Left lung (tissue), 10 donors: ENCODE data around the gene RIPOR1. TPM values are rescaled to one million over a fixed set of nuclear protein-coding genes. Genes with fewer than 3 reads are reported as not detected.

Experiments used
- ATAC-seq: fragments of 200-7000 bp; cut with Tn5 transposase; one replicate; pipeline ENCODE4 v1.9.1; 2020; ENCODE audit warnings: moderate library complexity
- DNase-seq, 4 donors: peaks; one replicate each; pipeline ENCODE4 v3.0.0-alpha.2; 2013 to 2020
- H3K27ac ChIP-seq, 2 donors: fragments of 200-600 bp; sonication (generic) in 1 of 2; one replicate each; pipeline versions ENCODE4 v1.5.0 to v1.8.0; 2020 to 2021
- H3K27me3 ChIP-seq, 2 donors: fragments of 200-600 bp; sonication (generic) in 1 of 2; one replicate each; pipeline versions ENCODE4 v1.5.0 to v1.8.0; 2020 to 2021
- H3K36me3 ChIP-seq, 2 donors: fragments of 200-600 bp; sonication (generic) in 1 of 2; one replicate each; pipeline versions ENCODE4 v1.5.0 to v1.8.0; 2020 to 2021
- H3K4me1 ChIP-seq, 2 donors: fragments of 200-600 bp; one replicate each; pipeline ENCODE4 v1.8.0; 2021
- H3K4me3 ChIP-seq, 2 donors: fragments of 200-600 bp; sonication (generic) in 1 of 2; one replicate each; pipeline versions ENCODE4 v1.5.0 to v1.8.0; 2020 to 2021; ENCODE audit warnings: mild to moderate bottlenecking in 1 of 2
- H3K9me3 ChIP-seq, 2 donors: fragments of 200-600 bp; sonication (generic) in 1 of 2; one replicate each; pipeline versions ENCODE4 v1.5.0 to v1.8.0; 2020 to 2021
- intact Hi-C, 2 donors: fragments of 100-400 bp; cut with DNase I; formaldehyde crosslinking; loops; one replicate each; pipeline versions ENCODE4 v1.11.2 to v1.14.2; 2022
- polyA plus RNA-seq, 6 donors: library from polyadenylated mRNA; unstranded; fragments of 120-200 nt; gene quantifications; one replicate each; pipeline ENCODE4 v1.2.1, GENCODE V29; 2013; ENCODE audit not compliant: insufficient read length in 6 of 6
- total RNA-seq, 2 donors: library from RNA; stranded (reverse); fragmentation: NEBNext Ultra II Directional; extraction: Animal tissue kit (Norgen Biotek cat#: 25700); gene quantifications; one replicate each; pipeline ENCODE4 v1.2.1, GENCODE V29; 2021
- TF ChIP-seq, protein P1 (sequence below), 2 donors: fragments of 200-600 bp; sonication (generic) in 1 of 2; IDR thresholded peaks; one replicate each; pipeline versions ENCODE4 v1.5.0 to v1.8.0; 2021; ENCODE audit warnings: antibody characterized with exemption in 2 of 2
- donor health status: DM: no; HTN: yes; CAD: no.
- donor health status: DM: no; HTN: no; CAD: no.

Gene RIPOR1
- total and polyA plus RNA-seq, 8 donors, result 52.8 to 123 (median 65.7) TPM

- intact Hi-C loops, result loop anchor here (10.0 kb wide), 2 partner anchors 96 to 106 kb away; partner anchors contain the start of gene CARMIL2 (in 1 of the 2)
- H3K4me3 ChIP-seq, result no peak overlapping the region
- no peak for ATAC-seq
- H3K9me3 ChIP-seq, result no peaks in the 10 kb centered on the region
- peak in 1 of 4 donors; percentile 15 for DNase-seq
- H3K27ac ChIP-seq, result no peak overlapping the region
- H3K36me3 ChIP-seq, result peaks cover 0 to 52% of the 10 kb centered on the region in 2 donors
- peaks cover 10 to 47% of the 10 kb centered on the region in 2 donors for H3K4me1 ChIP-seq
- H3K27me3 ChIP-seq, result no peaks in the 10 kb centered on the region
- TF ChIP-seq, protein P1, sequence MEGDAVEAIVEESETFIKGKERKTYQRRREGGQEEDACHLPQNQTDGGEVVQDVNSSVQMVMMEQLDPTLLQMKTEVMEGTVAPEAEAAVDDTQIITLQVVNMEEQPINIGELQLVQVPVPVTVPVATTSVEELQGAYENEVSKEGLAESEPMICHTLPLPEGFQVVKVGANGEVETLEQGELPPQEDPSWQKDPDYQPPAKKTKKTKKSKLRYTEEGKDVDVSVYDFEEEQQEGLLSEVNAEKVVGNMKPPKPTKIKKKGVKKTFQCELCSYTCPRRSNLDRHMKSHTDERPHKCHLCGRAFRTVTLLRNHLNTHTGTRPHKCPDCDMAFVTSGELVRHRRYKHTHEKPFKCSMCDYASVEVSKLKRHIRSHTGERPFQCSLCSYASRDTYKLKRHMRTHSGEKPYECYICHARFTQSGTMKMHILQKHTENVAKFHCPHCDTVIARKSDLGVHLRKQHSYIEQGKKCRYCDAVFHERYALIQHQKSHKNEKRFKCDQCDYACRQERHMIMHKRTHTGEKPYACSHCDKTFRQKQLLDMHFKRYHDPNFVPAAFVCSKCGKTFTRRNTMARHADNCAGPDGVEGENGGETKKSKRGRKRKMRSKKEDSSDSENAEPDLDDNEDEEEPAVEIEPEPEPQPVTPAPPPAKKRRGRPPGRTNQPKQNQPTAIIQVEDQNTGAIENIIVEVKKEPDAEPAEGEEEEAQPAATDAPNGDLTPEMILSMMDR (IDR thresholded peaks at IDR 0.05), result no peak
These were observed 20.6 kb downstream of the RIPOR1 start for GRCh38 chr16:67549240-67549639.

GRCh38 chr16:67549936-67550335 lies 21.3 kb downstream of the RIPOR1 start:
- DNase-seq (peak in 1 of 4 donors; percentile 2), ATAC-seq (no peak)
- no peak overlapping the region for H3K4me3 ChIP-seq
- intact Hi-C loops, result loop anchor here (10.0 kb wide), 2 partner anchors 95 to 105 kb away; partner anchors contain the start of gene CARMIL2 (in 1 of the 2)
- H3K27ac ChIP-seq, result no peak overlapping the region
- H3K27me3 ChIP-seq, result no peaks in the 10 kb centered on the region
- peaks cover 0 to 45% of the 10 kb centered on the region in 2 donors for H3K36me3 ChIP-seq
- H3K4me1 ChIP-seq, result peaks cover 10 to 43% of the 10 kb centered on the region in 2 donors
- TF ChIP-seq, protein P1 (IDR thresholded peaks at IDR 0.05), result no peak
- no peaks in the 10 kb centered on the region for H3K9me3 ChIP-seq

GRCh38 chr16:67551091-67551490 lies 22.5 kb downstream of the RIPOR1 start:
- DNase-seq (peak in 1 of 4 donors; percentile 5), ATAC-seq (no peak)
- Histone ChIP-seq H3K36me3 (peaks cover 0 to 33% of the 10 kb centered on the region in 2 donors), H3K9me3 (no peaks in the 10 kb centered on the region), H3K27ac (no peak overlapping the region), H3K4me1 (peaks cover 14 to 46% of the 10 kb centered on the region in 2 donors), H3K4me3 (no peak overlapping the region), H3K27me3 (no peaks in the 10 kb centered on the region)
- intact Hi-C loops, result no loop called here
- TF ChIP-seq, protein P1 (IDR thresholded peaks at IDR 0.05), result no peak

- H3K27ac ChIP-seq, result peak overlapping the region in 1 of 2 donors; percentile 6
- peaks cover 9 to 44% of the 10 kb centered on the region in 2 donors for H3K4me1 ChIP-seq
- DNase-seq (peak in 1 of 4 donors; percentile 18), ATAC-seq (no peak)
- no peak overlapping the region for H3K4me3 ChIP-seq
- no peaks in the 10 kb centered on the region for H3K9me3 ChIP-seq
- TF ChIP-seq, protein P1 (IDR thresholded peaks at IDR 0.05), result no peak
- intact Hi-C loops, result no loop called here
- no peaks in the 10 kb centered on the region for H3K27me3 ChIP-seq
- peaks cover 0 to 25% of the 10 kb centered on the region in 2 donors for H3K36me3 ChIP-seq
These were observed 23.3 kb downstream of the RIPOR1 start for GRCh38 chr16:67551972-67552371.

DNA sequence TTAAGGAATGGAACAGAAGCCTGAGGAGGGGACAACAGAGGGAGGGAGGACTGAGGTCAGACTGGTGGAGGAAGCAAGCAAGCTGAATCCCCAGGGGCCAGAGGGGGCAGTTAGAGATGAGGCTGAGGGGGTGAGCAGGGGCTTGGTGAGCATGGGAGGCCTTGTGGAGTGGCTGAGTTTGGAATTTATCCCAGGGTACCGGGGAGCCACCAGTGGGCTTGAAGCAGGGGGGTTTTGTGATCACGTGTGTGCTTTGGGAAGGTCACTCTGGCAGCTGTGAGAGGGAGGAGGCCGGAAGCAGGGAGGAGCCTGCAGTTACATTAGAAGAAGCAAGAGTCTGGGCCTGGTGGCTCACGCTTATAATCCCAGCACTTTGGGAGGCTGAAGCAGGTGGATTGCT lies 23.8 kb downstream of the RIPOR1 start:
- H3K4me1 ChIP-seq, result peaks cover 9 to 39% of the 10 kb centered on the region in 2 donors
- intact Hi-C loops, result no loop called here
- H3K4me3 ChIP-seq, result no peak overlapping the region
- TF ChIP-seq, protein P1 (IDR thresholded peaks at IDR 0.05), result no peak
- peak overlapping the region in 1 of 2 donors; percentile 6 for H3K27ac ChIP-seq
- ATAC-seq (no peak), DNase-seq (no peak)
- peaks cover 0 to 20% of the 10 kb centered on the region in 2 donors for H3K36me3 ChIP-seq
- no peaks in the 10 kb centered on the region for H3K27me3 ChIP-seq
- H3K9me3 ChIP-seq, result no peaks in the 10 kb centered on the region
